K562 (cell line): ENCODE results near the gene MICAL2. TPM values are rescaled to one million over a fixed set of nuclear protein-coding genes. Genes with fewer than 3 reads are reported as not detected.

Source experiments
- polyA plus RNA-seq, 8 experiments: library from polyadenylated mRNA; depleted of rRNA in 4 of 8; stranded (reverse) in 5 of 8; unstranded in 3 of 8; fragments of >200 nt; fragmentation: Nextera tagmentation in 2 of 8; fragmentation: Illumina TruSeq in 1 of 8; extraction: Ambion mirVana in 2 of 8; extraction: Trizol in 1 of 8; gene quantifications; 2 replicates each; pipeline versions ENCODE4 v1.2.1 to v1.2.3, GENCODE V29; 2011 to 2014; ENCODE audit warnings: inconsistent platforms in 1 of 8, missing spikeins in 1 of 8
- total RNA-seq, 7 experiments: library from RNA; depleted of rRNA in 6 of 7; stranded (reverse); fragments of >200 nt in 6 of 7; fragmentation: Illumina TruSeq in 2 of 7; extraction: Trizol in 2 of 7; gene quantifications; 2 replicates each; pipeline versions ENCODE4 v1.2.1 to v1.2.3, GENCODE V29; 2011 to 2021; ENCODE audit warnings: low replicate concordance in 1 of 7
- TF ChIP-seq, protein P1 (sequence below), 2 experiments: fragments of 450-650 bp; IDR thresholded peaks; 2 replicates each; pipeline ENCODE4 v1.6.1; 2016; ENCODE audit warnings: mild to moderate bottlenecking in 2 of 2, borderline replicate concordance in 1 of 2, low read depth in 1 of 2, moderate library complexity in 1 of 2

Gene MICAL2
- total and polyA plus RNA-seq, 9 of the 15 experiments (the other 6 are each of a cell fraction or from before 2014, with no cell fraction given) = 4.7 to 64.2 (median 33.6) TPM

DNA sequence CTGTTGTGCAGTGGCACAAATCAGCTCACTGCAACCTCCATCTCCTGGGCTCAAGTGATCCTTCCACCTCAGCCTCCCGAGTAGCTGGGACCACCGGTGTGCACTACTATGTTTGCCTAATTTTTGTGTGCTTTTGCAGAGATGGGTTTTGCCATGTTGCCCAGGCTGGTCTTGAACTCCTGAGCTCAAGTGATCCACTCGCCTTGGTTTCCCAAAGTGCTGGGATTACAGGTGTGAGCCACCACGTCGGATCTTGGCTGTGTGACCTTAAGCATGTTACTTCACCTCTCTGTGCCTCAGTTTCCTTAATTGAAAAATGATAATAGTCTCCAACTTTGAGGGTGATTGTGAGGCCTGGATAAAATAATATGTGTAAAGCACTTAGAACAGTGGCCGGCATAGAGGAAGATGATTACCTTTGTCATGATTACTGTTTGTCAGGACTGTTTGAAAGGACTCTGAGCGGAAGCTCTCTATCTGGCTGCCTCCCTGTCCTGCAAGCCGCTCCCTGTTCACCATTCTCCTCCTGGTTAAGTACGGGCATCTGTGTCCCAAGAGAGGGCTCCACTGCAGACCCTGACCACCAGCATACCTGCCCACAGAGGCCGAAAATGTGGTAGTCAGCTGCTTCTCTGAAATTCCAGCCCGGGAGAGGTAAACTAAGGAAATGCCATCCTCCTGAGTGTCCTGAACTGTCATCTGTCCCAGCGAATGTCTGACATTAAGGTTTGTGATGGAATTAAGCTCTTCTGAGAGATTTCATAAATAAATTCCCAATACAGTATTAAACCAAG, 73.6 kb downstream of the MICAL2 start (continued):
- TF ChIP-seq, protein P1, sequence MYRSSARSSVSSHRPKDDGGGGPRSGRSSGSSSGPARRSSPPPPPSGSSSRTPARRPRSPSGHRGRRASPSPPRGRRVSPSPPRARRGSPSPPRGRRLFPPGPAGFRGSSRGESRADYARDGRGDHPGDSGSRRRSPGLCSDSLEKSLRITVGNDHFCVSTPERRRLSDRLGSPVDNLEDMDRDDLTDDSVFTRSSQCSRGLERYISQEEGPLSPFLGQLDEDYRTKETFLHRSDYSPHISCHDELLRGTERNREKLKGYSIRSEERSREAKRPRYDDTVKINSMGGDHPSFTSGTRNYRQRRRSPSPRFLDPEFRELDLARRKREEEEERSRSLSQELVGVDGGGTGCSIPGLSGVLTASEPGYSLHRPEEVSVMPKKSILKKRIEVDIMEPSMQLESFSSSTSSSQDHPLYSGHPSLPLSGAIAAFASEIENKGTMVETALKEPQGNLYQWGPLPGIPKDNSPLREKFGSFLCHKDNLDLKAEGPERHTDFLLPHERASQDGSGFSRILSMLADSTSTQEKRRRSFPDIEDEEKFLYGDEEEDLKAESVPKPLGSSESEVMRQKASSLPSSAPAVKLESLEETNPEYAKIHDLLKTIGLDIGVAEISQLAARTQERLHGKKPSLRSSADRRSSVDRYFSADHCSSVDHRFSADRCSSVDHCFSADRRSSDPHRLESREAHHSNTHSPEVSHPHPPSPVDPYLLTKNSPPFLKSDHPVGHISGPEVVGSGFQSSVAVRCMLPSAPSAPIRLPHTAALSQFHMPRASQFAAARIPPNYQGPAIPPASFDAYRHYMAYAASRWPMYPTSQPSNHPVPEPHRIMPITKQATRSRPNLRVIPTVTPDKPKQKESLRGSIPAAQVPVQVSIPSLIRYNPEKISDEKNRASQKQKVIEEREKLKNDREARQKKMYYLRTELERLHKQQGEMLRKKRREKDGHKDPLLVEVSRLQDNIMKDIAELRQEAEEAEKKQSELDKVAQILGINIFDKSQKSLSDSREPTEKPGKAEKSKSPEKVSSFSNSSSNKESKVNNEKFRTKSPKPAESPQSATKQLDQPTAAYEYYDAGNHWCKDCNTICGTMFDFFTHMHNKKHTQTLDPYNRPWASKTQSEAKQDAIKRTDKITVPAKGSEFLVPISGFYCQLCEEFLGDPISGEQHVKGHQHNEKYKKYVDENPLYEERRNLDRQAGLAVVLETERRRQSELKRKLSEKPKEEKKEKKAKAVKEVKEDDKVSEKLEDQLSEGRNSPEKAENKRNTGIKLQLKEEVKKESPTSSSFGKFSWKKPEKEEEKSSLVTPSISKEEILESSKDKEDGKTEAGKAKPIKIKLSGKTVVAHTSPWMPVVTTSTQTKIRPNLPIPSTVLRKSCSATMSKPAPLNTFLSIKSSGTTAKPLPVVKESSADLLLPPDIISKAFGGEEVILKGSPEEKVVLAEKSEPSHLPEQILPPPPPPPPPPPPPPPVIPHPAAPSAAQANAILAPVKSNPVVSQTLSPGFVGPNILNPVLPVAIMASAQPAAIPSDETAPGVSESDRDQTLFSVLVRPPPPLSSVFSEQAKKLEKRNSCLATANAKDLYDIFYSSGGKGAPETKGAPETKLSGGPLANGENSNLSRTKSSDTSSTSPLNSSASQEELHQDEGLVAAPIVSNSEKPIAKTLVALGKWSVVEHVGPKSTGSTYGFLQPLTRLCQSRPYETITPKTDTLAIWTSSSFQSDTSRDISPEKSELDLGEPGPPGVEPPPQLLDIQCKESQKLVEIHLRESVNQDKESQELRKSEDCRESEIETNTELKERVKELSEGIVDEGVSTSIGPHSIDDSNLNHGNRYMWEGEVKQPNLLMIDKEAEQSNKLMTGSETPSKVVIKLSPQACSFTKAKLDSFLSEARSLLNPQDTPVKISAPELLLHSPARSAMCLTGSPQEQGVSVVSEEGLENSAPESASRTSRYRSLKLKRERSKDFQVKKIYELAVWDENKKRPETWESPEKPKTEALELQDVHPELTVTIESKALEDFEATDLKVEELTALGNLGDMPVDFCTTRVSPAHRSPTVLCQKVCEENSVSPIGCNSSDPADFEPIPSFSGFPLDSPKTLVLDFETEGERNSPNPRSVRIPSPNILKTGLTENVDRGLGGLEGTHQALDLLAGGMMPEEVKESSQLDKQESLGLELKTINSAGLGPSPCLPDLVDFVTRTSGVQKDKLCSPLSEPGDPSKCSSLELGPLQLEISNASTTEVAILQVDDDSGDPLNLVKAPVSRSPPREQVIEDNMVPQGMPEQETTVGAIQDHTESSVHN (IDR thresholded peaks at IDR 0.05; ENCODE audit: borderline replicate concordance in 1 of 2, low read depth in 1 of 2) = no peak
- TF ChIP-seq, all 486 proteins: peak for 6
